Fibroblast of lung (primary cell): ENCODE data around the gene SRPK3. TPM values are rescaled to one million over a fixed set of nuclear protein-coding genes. Genes with fewer than 3 reads are reported as not detected.
A peak's percentile ranks its signal among the peaks of the same experiment; 100 is the strongest.

Experiments used
- DNase-seq, 2 donors: peaks; one replicate each; pipeline versions ENCODE4 v3.0.0 to v3.0.0-alpha.2; 2010; ENCODE audit warnings: low read depth in 2 of 2
- H2AFZ ChIP-seq: 2 replicates; pipeline ENCODE4 v1.5.1; 2012; ENCODE audit warnings: low read length, control low read depth, inconsistent platforms
- H3K27ac ChIP-seq: 2 replicates; pipeline ENCODE4 v1.5.1; 2011; ENCODE audit warnings: low read length, control low read depth; ENCODE audit not compliant: insufficient read depth
- H3K27me3 ChIP-seq: 2 replicates; pipeline ENCODE4 v1.5.1; 2011; ENCODE audit warnings: mild to moderate bottlenecking, low read length; ENCODE audit not compliant: control insufficient read depth, insufficient read depth
- H3K36me3 ChIP-seq: 2 replicates; pipeline ENCODE4 v1.5.1; 2011; ENCODE audit warnings: low read length; ENCODE audit not compliant: control insufficient read depth, insufficient read depth
- H3K4me1 ChIP-seq: 2 replicates; pipeline ENCODE4 v1.5.1; 2011; ENCODE audit warnings: low read length; ENCODE audit not compliant: control insufficient read depth, insufficient read depth; ENCODE audit errors: extremely low read depth
- H3K4me2 ChIP-seq: 2 replicates; pipeline ENCODE4 v1.5.1; 2011; ENCODE audit warnings: low read length, control low read depth; ENCODE audit not compliant: insufficient read depth; ENCODE audit errors: extremely low read depth
- H3K4me3 ChIP-seq, 4 experiments: fragments of 200-600 bp in 1 of 4; sonication (generic) in 1 of 4; replicated peaks in 1 of 4; 2 replicates each; pipeline ENCODE4 v1.5.1; 2011 to 2016; ENCODE audit warnings: low read length in 4 of 4, low read depth in 3 of 4, mild to moderate bottlenecking in 3 of 4, control low read depth in 2 of 4, inconsistent platforms in 1 of 4, mixed read lengths in 1 of 4; ENCODE audit not compliant: insufficient read depth in 1 of 4; ENCODE audit errors: control extremely low read depth in 1 of 4
- H3K79me2 ChIP-seq: 2 replicates; pipeline ENCODE4 v1.5.1; 2012; ENCODE audit warnings: mild to moderate bottlenecking, low read length, inconsistent platforms; ENCODE audit not compliant: control insufficient read depth, insufficient read depth
- H3K9ac ChIP-seq: 2 replicates; pipeline ENCODE4 v1.5.1; 2011; ENCODE audit warnings: mild to moderate bottlenecking, low read length, control low read depth; ENCODE audit not compliant: insufficient read depth
- H3K9me3 ChIP-seq: 2 replicates; pipeline ENCODE4 v1.5.1; 2012; ENCODE audit warnings: low read depth, low read length; ENCODE audit not compliant: control insufficient read depth, insufficient read depth
- H4K20me1 ChIP-seq: 2 replicates; pipeline ENCODE4 v1.5.1; 2011; ENCODE audit warnings: low read length; ENCODE audit not compliant: control insufficient read depth, insufficient read depth; ENCODE audit errors: extremely low read depth
- CTCF ChIP-seq, 2 donors: IDR thresholded peaks in 1 of 2; conservative IDR thresholded peaks in 1 of 2; 1 replicate in 1 of 2; 2 replicates in 1 of 2; pipeline ENCODE4 v1.5.1; 2011 to 2012; ENCODE audit warnings: low read length in 2 of 2, control low read depth in 1 of 2, inconsistent platforms in 1 of 2, low read depth in 1 of 2, mild to moderate bottlenecking in 1 of 2
- EZH2 ChIP-seq: IDR thresholded peaks from 2 replicates; pipeline ENCODE4 v1.5.1; 2012; ENCODE audit warnings: low read length, control low read depth, mild to moderate bottlenecking; ENCODE audit errors: missing control alignments
- polyA plus RNA-seq, 2 donors: library from polyadenylated mRNA; depleted of rRNA in 1 of 2; stranded (reverse) in 1 of 2; unstranded in 1 of 2; fragments of >200 nt; gene quantifications; 2 replicates each; pipeline ENCODE4 v1.2.1, GENCODE V29; 2011 to 2012; ENCODE audit warnings: missing spikeins in 1 of 2
- total RNA-seq: library from RNA; depleted of rRNA; stranded (reverse); fragments of >200 nt; gene quantifications from 2 replicates; pipeline ENCODE4 v1.2.1, GENCODE V29; 2014

SRPK3 gene
- total and polyA plus RNA-seq, 2 donors (not counting 1 experiment from before 2014, with no cell fraction given), result 0.40 to 0.83 TPM

DNA sequence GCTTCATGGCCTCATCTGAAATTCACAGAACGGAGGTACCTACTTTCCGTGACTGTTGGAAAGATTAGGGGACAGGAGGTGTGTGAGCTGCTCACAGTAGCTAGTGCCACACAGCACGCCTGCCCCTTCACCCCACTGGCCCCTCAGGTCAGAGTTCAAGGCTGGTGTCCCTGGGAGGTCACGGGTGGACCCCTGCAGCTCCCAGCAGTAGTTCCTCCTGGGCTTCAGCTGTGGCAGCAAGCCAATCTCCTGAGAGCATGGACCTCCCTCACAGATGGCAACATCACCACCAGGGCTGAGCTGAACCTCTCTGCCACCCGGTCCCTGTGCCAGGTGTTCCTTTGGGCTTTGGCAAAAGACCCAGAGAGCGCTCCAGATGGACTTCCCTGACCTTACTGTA lies 11.5 kb downstream of the SRPK3 start:
- Histone ChIP-seq H2AFZ (no peak overlapping the region), H3K79me2 (peaks cover 44% of the 10 kb centered on the region), H3K36me3 (peaks cover 5% of the 10 kb centered on the region), H4K20me1 (no peaks in the 10 kb centered on the region), H3K9ac (no peak overlapping the region), H3K4me2 (no peak overlapping the region), H3K27me3 (no peaks in the 10 kb centered on the region), H3K9me3 (no peaks in the 10 kb centered on the region), H3K4me3 (no peak overlapping the region), H3K27ac (no peak overlapping the region), H3K4me1 (peaks cover 7% of the 10 kb centered on the region)
- DNase-seq, result no peak
- TF ChIP-seq EZH2 (no peak), CTCF (conservative IDR thresholded peaks at IDR 0.05 in 1 of 2, IDR thresholded peaks at IDR 0.05 in 1 of 2; ENCODE audit: low read depth in 1 of 2, low read length in 2 of 2) (no peak)

- H3K4me1 ChIP-seq, result peaks cover 7% of the 10 kb centered on the region
- H3K9me3 ChIP-seq, result no peaks in the 10 kb centered on the region
- no peak overlapping the region for H2AFZ ChIP-seq
- peaks cover 44% of the 10 kb centered on the region for H3K79me2 ChIP-seq
- H4K20me1 ChIP-seq, result no peaks in the 10 kb centered on the region
- peak overlapping the region; percentile 96 for H3K27ac ChIP-seq
- peaks cover 6% of the 10 kb centered on the region for H3K36me3 ChIP-seq
- H3K27me3 ChIP-seq, result no peaks in the 10 kb centered on the region
- peak overlapping the region; percentile 58 to 73 (median 69) for H3K4me3 ChIP-seq
- TF ChIP-seq CTCF (conservative IDR thresholded peaks at IDR 0.05 in 1 of 2, IDR thresholded peaks at IDR 0.05 in 1 of 2; ENCODE audit: low read depth in 1 of 2, low read length in 2 of 2) (no peak), EZH2 (no peak)
- peak overlapping the region; percentile 98 for H3K9ac ChIP-seq
- no peak for DNase-seq
- H3K4me2 ChIP-seq, result peak overlapping the region; percentile 53
These were observed 12.4 kb downstream of the SRPK3 start for GRCh38 chrX:153793291-153793690.

- peak within 1 kb of the TSS; percentile 58 to 73 (median 70) for H3K4me3 ChIP-seq
- peaks cover 7% of the 10 kb centered on the region for H3K4me1 ChIP-seq
- TF ChIP-seq CTCF (conservative IDR thresholded peaks at IDR 0.05 in 1 of 2, IDR thresholded peaks at IDR 0.05 in 1 of 2; ENCODE audit: low read depth in 1 of 2, low read length in 2 of 2), result no peak
- no peak for TF ChIP-seq EZH2
- DNase-seq, result peak; percentile 91 to 95
- peak within 1 kb of the TSS; percentile 76 for H2AFZ ChIP-seq
- peaks cover 8% of the 10 kb centered on the region for H3K36me3 ChIP-seq
- H3K9ac ChIP-seq, result peak within 1 kb of the TSS; percentile 98
- no peaks in the 10 kb centered on the region for H3K9me3 ChIP-seq
- peaks cover 44% of the 10 kb centered on the region for H3K79me2 ChIP-seq
- H3K27ac ChIP-seq, result peak within 1 kb of the TSS; percentile 96
- no peaks in the 10 kb centered on the region for H4K20me1 ChIP-seq
- H3K27me3 ChIP-seq, result no peaks in the 10 kb centered on the region
- peak within 1 kb of the TSS; percentile 87 for H3K4me2 ChIP-seq
These were observed 13.4 kb downstream of the SRPK3 start, which contains the start of the genes IDH3G and SSR4 for GRCh38 chrX:153794018-153794896. TSS of gene IDH3G (minus strand) at chrX:153794375. CDS start at chrX:153794326, 49 bp downstream. TSS of gene SSR4 (plus strand) at chrX:153794668. CDS start at chrX:153794688, 20 bp downstream.
